ENCODE measurements around the gene ME1. TPM values are rescaled to one million over a fixed set of nuclear protein-coding genes. Genes with fewer than 3 reads are reported as not detected.

ME1 gene
- total RNA-seq, 4 donors from 2014 or later, result 7.8 to 17.6 (median 14.9) TPM

DNA sequence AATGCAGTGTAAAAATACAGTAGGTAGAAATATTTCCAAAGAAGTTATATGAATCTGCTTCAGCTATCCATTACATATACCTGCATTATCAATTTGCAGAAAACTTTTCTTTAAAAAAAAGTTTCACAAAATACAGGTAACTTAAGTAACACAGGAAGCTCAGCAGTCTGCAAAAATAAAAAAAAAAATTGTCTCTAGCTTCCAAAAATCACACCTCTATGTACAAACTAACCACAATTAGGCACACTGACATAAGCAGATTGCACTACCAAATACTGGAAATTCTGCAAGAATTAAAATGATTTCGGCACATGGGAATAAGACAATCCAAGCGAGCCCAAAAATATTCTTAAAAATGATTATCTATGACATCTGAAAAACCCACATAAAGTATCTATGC, 41.2 kb downstream of the ME1 start:
- TF ChIP-seq EP300 (IDR thresholded peaks at IDR 0.05) (no peak), POLR2A (IDR thresholded peaks at IDR 0.05) (no peak)
- TF ChIP-seq, protein P1, sequence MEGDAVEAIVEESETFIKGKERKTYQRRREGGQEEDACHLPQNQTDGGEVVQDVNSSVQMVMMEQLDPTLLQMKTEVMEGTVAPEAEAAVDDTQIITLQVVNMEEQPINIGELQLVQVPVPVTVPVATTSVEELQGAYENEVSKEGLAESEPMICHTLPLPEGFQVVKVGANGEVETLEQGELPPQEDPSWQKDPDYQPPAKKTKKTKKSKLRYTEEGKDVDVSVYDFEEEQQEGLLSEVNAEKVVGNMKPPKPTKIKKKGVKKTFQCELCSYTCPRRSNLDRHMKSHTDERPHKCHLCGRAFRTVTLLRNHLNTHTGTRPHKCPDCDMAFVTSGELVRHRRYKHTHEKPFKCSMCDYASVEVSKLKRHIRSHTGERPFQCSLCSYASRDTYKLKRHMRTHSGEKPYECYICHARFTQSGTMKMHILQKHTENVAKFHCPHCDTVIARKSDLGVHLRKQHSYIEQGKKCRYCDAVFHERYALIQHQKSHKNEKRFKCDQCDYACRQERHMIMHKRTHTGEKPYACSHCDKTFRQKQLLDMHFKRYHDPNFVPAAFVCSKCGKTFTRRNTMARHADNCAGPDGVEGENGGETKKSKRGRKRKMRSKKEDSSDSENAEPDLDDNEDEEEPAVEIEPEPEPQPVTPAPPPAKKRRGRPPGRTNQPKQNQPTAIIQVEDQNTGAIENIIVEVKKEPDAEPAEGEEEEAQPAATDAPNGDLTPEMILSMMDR (IDR thresholded peaks at IDR 0.05), result no peak

DNA sequence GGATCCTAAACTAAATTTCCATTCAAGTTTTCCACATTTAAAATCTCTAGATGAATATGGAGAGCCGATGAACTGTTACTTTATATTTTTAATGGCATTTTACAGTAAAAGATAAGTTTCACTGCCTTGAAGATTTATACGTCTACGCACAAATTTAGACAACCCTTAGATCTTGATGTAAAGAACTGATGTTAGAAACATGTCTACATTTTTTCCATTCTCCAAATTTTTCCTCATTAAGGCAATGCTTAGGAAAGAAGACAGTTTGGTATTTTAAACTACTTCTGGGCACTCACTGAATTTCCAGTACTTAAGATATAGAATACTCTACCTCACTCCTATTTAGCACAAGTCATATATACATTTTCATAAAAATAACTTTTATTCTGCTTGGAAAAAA, 45.4 kb downstream of the ME1 start:
- H3K4me3 ChIP-seq, result no peak overlapping the region
- no peaks in the 10 kb centered on the region for H3K27me3 ChIP-seq
- DNase-seq (ENCODE audit: low spot score in 2 of 2), result no peak
- no peaks in the 10 kb centered on the region for H3K9me3 ChIP-seq
- no peaks in the 10 kb centered on the region for H3K36me3 ChIP-seq
- peaks cover 0 to 15% (median 0%) of the 10 kb centered on the region in 4 donors for H3K4me1 ChIP-seq
- no peak overlapping the region for H3K27ac ChIP-seq
- WGBS, 2 donors, result 91% methylated on average over 3 of the region's 3 CpGs
- TF ChIP-seq, protein P1 (IDR thresholded peaks at IDR 0.05), result no peak
- no peak for TF ChIP-seq EP300 (IDR thresholded peaks at IDR 0.05)
- TF ChIP-seq POLR2A (IDR thresholded peaks at IDR 0.05), result no peak

More for the DNA sequence above, 41.2 kb downstream of the ME1 start:
- no peaks in the 10 kb centered on the region for H3K27me3 ChIP-seq
- no peaks in the 10 kb centered on the region for H3K9me3 ChIP-seq
- no peaks in the 10 kb centered on the region for H3K4me1 ChIP-seq
- DNase-seq (ENCODE audit: low spot score in 2 of 2), result no peak
- H3K4me3 ChIP-seq, result no peak overlapping the region
- WGBS, 2 donors, result 77 to 90% methylated on average over 2 of the region's 2 CpGs
- no peak overlapping the region for H3K27ac ChIP-seq
- no peaks in the 10 kb centered on the region for H3K36me3 ChIP-seq

DNA sequence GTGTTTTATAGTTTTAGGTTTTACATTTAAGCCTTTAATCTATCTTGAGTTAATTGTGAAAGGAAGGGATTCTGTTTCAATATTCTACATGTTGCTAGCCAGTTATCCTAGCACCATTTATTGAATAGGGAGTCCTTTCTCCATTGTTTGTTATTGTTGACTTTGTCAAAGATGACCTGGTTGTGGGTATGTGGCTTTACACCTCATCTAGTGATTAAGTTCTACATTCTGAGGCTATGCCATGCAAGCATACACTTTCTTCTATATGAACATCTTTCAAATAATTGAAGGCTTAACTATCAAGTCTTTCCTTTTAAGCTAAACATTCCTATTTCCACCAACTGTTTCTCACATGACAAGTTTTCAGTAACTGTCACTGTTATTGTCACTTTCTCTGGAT, 46.1 kb downstream of the ME1 start:
- Histone ChIP-seq H3K4me1 (peaks cover 0 to 20% (median 0%) of the 10 kb centered on the region in 4 donors), H3K27ac (no peak overlapping the region), H3K36me3 (no peaks in the 10 kb centered on the region), H3K9me3 (no peaks in the 10 kb centered on the region), H3K27me3 (no peaks in the 10 kb centered on the region), H3K4me3 (no peak overlapping the region)
- TF ChIP-seq POLR2A (IDR thresholded peaks at IDR 0.05) (no peak), EP300 (IDR thresholded peaks at IDR 0.05) (no peak)
- TF ChIP-seq, protein P1 (IDR thresholded peaks at IDR 0.05), result no peak
- no peak for DNase-seq (ENCODE audit: low spot score in 2 of 2)

DNA sequence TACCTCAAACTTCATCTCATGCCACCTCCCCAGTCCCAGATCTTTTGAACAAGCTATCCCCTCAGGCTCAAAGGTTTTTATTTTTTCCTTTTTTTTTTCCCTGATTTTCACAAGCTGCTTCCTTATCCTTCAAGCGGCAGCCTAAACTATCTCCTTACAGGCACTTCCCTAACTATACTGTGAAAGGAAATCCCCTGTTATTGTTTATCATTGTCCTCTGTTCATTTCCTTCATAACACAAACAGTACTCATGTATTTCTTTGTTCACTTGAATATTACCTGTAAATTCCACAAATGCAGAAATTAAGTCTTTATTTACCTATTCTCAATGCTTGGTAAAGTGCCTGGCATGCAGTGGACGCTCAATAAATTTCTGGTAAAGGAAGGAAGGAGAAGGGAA, 48.9 kb downstream of the ME1 start:
- H3K4me1 ChIP-seq, result peaks cover 0 to 43% (median 0%) of the 10 kb centered on the region in 4 donors
- 81 to 84% methylated on average over 2 of the region's 2 CpGs for WGBS, 2 donors
- no peaks in the 10 kb centered on the region for H3K9me3 ChIP-seq
- no peaks in the 10 kb centered on the region for H3K36me3 ChIP-seq
- DNase-seq (ENCODE audit: low spot score in 2 of 2), result no peak
- no peak for TF ChIP-seq POLR2A (IDR thresholded peaks at IDR 0.05)
- TF ChIP-seq, protein P1 (IDR thresholded peaks at IDR 0.05), result no peak
- TF ChIP-seq EP300 (IDR thresholded peaks at IDR 0.05), result no peak
- no peaks in the 10 kb centered on the region for H3K27me3 ChIP-seq
- peak overlapping the region in 1 of 4 donors; percentile 5 for H3K27ac ChIP-seq
- peak overlapping the region in 1 of 4 donors; percentile 5 for H3K4me3 ChIP-seq

DNA sequence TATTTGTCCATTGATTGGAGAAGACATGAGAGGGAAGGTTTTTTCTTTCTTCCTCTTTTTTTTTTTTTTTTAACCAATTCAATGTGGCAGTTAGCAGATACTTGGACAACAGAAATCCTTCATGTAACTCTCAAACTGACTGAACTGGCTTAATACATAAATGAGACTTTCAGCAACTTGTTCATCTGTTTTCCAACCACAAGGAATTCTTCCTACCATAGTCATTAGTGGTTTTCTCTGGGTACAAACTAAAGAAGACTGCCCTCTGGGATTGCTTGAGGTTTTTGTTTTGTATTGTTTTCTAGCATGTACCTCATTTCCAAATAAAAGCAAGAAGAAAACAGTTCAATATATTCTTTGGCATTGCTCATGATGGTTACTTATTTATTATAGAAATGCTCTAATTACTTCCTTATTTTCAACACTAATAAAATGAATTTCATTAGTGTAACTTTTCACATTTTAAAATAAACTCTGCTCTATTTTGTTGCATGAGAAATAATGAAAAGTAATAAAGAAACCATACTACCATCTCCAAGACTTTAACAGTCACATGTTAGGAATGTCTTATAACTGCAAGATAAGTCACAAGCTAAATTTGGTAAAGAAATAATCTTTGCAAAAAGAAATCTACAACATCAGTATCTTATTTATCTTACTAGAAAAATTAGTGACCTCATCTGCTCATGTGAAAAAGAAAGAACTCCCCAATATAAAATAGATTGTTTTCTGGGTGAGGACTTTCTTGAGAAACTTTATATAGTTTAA, 52.0 kb downstream of the ME1 start:
- TF ChIP-seq POLR2A (IDR thresholded peaks at IDR 0.05) (no peak), EP300 (IDR thresholded peaks at IDR 0.05) (no peak)
- TF ChIP-seq, protein P1 (IDR thresholded peaks at IDR 0.05), result no peak
- Histone ChIP-seq H3K9me3 (no peaks in the 10 kb centered on the region), H3K4me1 (peaks cover 0 to 43% (median 0%) of the 10 kb centered on the region in 4 donors), H3K4me3 (no peak overlapping the region), H3K36me3 (no peaks in the 10 kb centered on the region), H3K27me3 (no peaks in the 10 kb centered on the region), H3K27ac (no peak overlapping the region)
- DNase-seq (ENCODE audit: low spot score in 2 of 2), result no peak
